K562 (cell line): ENCODE data around the gene BEST2. TPM values are rescaled to one million over a fixed set of nuclear protein-coding genes. Genes with fewer than 3 reads are reported as not detected.

ENCODE experiments used
- EGR1 ChIP-seq: fragments of 450-650 bp; conservative IDR thresholded peaks from 2 replicates; pipeline ENCODE4 v1.6.1; 2017; ENCODE audit warnings: mild to moderate bottlenecking
- FOXP1 ChIP-seq: sonication (generic); formaldehyde crosslinking; IDR thresholded peaks from 2 replicates; pipeline ENCODE4 v1.8.0; 2022; ENCODE audit warnings: mild to moderate bottlenecking, missing genetic modification reagents
- HMG20A ChIP-seq: fragments of 450-650 bp; formaldehyde crosslinking; conservative IDR thresholded peaks from 2 replicates; pipeline ENCODE4 v1.4.0; 2020; ENCODE audit warnings: mild to moderate bottlenecking, mixed read lengths
- HSF4 ChIP-seq: fragments of 250-450 bp; sonication (Bioruptor Pico); IDR thresholded peaks from 2 replicates; pipeline ENCODE4 v2.1.2; 2022; ENCODE audit warnings: mild to moderate bottlenecking, moderate library complexity, borderline replicate concordance
- KLF10 ChIP-seq: fragments of 250-450 bp; sonication (Bioruptor Pico); IDR thresholded peaks from 2 replicates; pipeline ENCODE4 v1.6.1; 2021; ENCODE audit warnings: matching md5 sums
- MCM3 ChIP-seq: fragments of 450-650 bp; IDR thresholded peaks from 2 replicates; pipeline ENCODE4 v1.6.1; 2016
- MIER1 ChIP-seq: fragments of 450-650 bp; IDR thresholded peaks from 2 replicates; pipeline ENCODE4 v1.6.1; 2016; ENCODE audit warnings: antibody characterized with exemption, mild to moderate bottlenecking, low read depth
- NR1H2 ChIP-seq: sonication (generic); formaldehyde crosslinking; IDR thresholded peaks from 2 replicates; pipeline ENCODE4 v1.4.0; 2020; ENCODE audit warnings: mild to moderate bottlenecking, missing genetic modification reagents
- PHTF2 ChIP-seq: fragments of 250-450 bp; sonication (Bioruptor Pico); IDR thresholded peaks from 2 replicates; pipeline ENCODE4 v1.5.0; 2021; ENCODE audit warnings: mild to moderate bottlenecking
- POLR2AphosphoS2 ChIP-seq: IDR thresholded peaks from 2 replicates; pipeline ENCODE4 v1.6.1; 2012; ENCODE audit warnings: low read length, improper control_type of control experiment
- PYGO2 ChIP-seq: fragments of 450-650 bp; IDR thresholded peaks from 2 replicates; pipeline ENCODE4 v1.6.1; 2016; ENCODE audit warnings: mild to moderate bottlenecking, missing genetic modification characterization, moderate library complexity, missing compliant biosample characterization
- RBM25 ChIP-seq: fragments of 200-400 bp; formaldehyde crosslinking; IDR thresholded peaks from 2 replicates; pipeline ENCODE4 v1.6.1; 2018; ENCODE audit warnings: low read length, low read depth, moderate library complexity; ENCODE audit not compliant: severe bottlenecking
- SLC30A9 ChIP-seq: fragments of 250-450 bp; sonication (Bioruptor Pico); IDR thresholded peaks from 2 replicates; pipeline ENCODE4 v1.8.0; 2022; ENCODE audit warnings: mild to moderate bottlenecking, moderate library complexity
- TAF7 ChIP-seq: fragments of 450-650 bp; IDR thresholded peaks from 2 replicates; pipeline ENCODE4 v1.6.1; 2016; ENCODE audit warnings: missing genetic modification characterization, missing compliant biosample characterization
- ZNF134 ChIP-seq: fragments of 250-450 bp; sonication (Bioruptor Pico); conservative IDR thresholded peaks from 2 replicates; pipeline ENCODE4 v1.4.0; 2020
- ZNF586 ChIP-seq: fragments of 450-650 bp; formaldehyde crosslinking; conservative IDR thresholded peaks from 2 replicates; pipeline ENCODE4 v1.4.0; 2020; ENCODE audit warnings: mild to moderate bottlenecking, moderate library complexity
- polyA plus RNA-seq, 8 experiments: library from polyadenylated mRNA; depleted of rRNA in 4 of 8; stranded (reverse) in 5 of 8; unstranded in 3 of 8; fragments of >200 nt; fragmentation: Nextera tagmentation in 2 of 8; fragmentation: Illumina TruSeq in 1 of 8; extraction: Ambion mirVana in 2 of 8; extraction: Trizol in 1 of 8; gene quantifications; 2 replicates each; pipeline versions ENCODE4 v1.2.1 to v1.2.3, GENCODE V29; 2011 to 2014; ENCODE audit warnings: inconsistent platforms in 1 of 8, missing spikeins in 1 of 8
- total RNA-seq, 7 experiments: library from RNA; depleted of rRNA in 6 of 7; stranded (reverse); fragments of >200 nt in 6 of 7; fragmentation: Illumina TruSeq in 2 of 7; extraction: Trizol in 2 of 7; gene quantifications; 2 replicates each; pipeline versions ENCODE4 v1.2.1 to v1.2.3, GENCODE V29; 2011 to 2021; ENCODE audit warnings: low replicate concordance in 1 of 7
- TF ChIP-seq, protein P1 (sequence below): sonication (generic); formaldehyde crosslinking; IDR thresholded peaks from 2 replicates; pipeline ENCODE4 v1.8.1; 2023; ENCODE audit warnings: mild to moderate bottlenecking, missing genetic modification reagents, moderate library complexity
- TF ChIP-seq, protein P2 (sequence below): fragments of 200-800 bp; sonication (Bioruptor generic); IDR thresholded peaks from 2 replicates; pipeline ENCODE4 v1.6.1; 2017; ENCODE audit warnings: missing genetic modification characterization, missing compliant biosample characterization
- TF ChIP-seq, protein P3 (sequence below): fragments of 450-650 bp; conservative IDR thresholded peaks from 2 replicates; pipeline ENCODE4 v1.6.1; 2016; ENCODE audit warnings: missing genetic modification characterization, low read depth, mild to moderate bottlenecking, missing compliant biosample characterization, moderate library complexity
- TF ChIP-seq, protein P4 (sequence below), 3 experiments: IDR thresholded peaks in 2 of 3; conservative IDR thresholded peaks in 1 of 3; 2 replicates each; pipeline ENCODE4 v1.5.1; 2011 to 2012; ENCODE audit warnings: low read length in 3 of 3, mild to moderate bottlenecking in 3 of 3, control low read depth in 2 of 3, improper control_type of control experiment in 1 of 3, inconsistent platforms in 1 of 3, low read depth in 1 of 3, mixed read lengths in 1 of 3, moderate library complexity in 1 of 3; ENCODE audit not compliant: insufficient read depth in 2 of 3
- TF ChIP-seq, protein P5 (sequence below): fragments of 250-450 bp; sonication (Bioruptor Pico); IDR thresholded peaks from 2 replicates; pipeline ENCODE4 v1.9.0; 2021; ENCODE audit warnings: mild to moderate bottlenecking, inconsistent platforms

Gene BEST2
- total and polyA plus RNA-seq, 9 of the 15 experiments (the other 6 are each of a cell fraction or from before 2014, with no cell fraction given): not detected

DNA sequence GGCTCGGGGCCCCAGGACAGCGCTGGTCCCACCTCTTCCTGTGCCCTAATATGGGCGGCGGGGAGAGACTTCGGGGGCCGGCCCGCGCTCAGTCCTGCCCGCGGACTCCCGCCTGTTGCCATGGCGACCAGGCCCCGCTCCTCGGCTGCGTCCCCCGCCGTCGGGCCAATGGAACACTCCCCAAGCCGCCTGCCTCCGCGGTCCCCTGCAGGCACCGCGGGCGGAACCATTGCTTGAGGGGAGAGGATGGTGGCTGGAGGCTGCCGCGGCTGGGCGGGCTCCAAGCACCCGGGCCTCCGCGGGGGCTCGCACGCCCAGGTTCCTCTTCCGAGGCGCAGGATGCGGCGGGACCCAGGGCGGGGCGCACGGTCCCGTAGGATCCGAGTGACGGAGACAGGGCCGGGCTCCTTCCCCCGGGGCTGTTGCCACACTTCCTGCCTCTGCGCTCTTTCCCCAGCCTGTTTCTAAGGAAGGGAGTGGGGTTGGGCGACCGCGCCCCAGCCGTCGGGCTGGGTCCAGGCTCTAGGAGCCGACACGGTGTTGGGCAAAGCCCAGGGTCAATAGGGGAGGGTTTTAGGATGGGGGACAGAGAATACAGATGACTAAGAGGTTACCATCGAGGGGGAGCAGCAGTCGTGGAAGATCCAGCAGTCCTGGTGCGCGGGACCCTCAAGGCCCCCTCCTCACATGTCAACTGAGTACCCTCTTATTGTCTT lies 38.5 kb downstream of the BEST2 start (continued):
- TF ChIP-seq ZNF586: no peak
- TF ChIP-seq SLC30A9 (CRISPR knock-in tag): no peak
- peak; percentile 38; the same call in 1 of the 2 replicates for TF ChIP-seq NR1H2 (CRISPR knock-in tag)
- TF ChIP-seq FOXP1 (CRISPR knock-in tag): no peak
- TF ChIP-seq MCM3: no peak
- TF ChIP-seq PHTF2 (CRISPR knock-in tag): no peak
- TF ChIP-seq EGR1: peak; percentile 57
- TF ChIP-seq, protein P1, sequence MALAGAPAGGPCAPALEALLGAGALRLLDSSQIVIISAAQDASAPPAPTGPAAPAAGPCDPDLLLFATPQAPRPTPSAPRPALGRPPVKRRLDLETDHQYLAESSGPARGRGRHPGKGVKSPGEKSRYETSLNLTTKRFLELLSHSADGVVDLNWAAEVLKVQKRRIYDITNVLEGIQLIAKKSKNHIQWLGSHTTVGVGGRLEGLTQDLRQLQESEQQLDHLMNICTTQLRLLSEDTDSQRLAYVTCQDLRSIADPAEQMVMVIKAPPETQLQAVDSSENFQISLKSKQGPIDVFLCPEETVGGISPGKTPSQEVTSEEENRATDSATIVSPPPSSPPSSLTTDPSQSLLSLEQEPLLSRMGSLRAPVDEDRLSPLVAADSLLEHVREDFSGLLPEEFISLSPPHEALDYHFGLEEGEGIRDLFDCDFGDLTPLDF: peak; percentile 84
- no peak for TF ChIP-seq POLR2AphosphoS2
- TF ChIP-seq HSF4 (CRISPR knock-in tag): no peak
- no peak for TF ChIP-seq HMG20A (CRISPR knock-in tag)
- TF ChIP-seq TAF7 (tag): no peak
- no peak for TF ChIP-seq KLF10 (CRISPR knock-in tag)
- TF ChIP-seq PYGO2 (tag): no peak
- TF ChIP-seq, protein P2, sequence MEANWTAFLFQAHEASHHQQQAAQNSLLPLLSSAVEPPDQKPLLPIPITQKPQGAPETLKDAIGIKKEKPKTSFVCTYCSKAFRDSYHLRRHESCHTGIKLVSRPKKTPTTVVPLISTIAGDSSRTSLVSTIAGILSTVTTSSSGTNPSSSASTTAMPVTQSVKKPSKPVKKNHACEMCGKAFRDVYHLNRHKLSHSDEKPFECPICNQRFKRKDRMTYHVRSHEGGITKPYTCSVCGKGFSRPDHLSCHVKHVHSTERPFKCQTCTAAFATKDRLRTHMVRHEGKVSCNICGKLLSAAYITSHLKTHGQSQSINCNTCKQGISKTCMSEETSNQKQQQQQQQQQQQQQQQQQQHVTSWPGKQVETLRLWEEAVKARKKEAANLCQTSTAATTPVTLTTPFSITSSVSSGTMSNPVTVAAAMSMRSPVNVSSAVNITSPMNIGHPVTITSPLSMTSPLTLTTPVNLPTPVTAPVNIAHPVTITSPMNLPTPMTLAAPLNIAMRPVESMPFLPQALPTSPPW (CRISPR knock-in tag): peak; percentile 91
- TF ChIP-seq RBM25: peak; percentile 73
- no peak for TF ChIP-seq MIER1
- TF ChIP-seq, protein P3, sequence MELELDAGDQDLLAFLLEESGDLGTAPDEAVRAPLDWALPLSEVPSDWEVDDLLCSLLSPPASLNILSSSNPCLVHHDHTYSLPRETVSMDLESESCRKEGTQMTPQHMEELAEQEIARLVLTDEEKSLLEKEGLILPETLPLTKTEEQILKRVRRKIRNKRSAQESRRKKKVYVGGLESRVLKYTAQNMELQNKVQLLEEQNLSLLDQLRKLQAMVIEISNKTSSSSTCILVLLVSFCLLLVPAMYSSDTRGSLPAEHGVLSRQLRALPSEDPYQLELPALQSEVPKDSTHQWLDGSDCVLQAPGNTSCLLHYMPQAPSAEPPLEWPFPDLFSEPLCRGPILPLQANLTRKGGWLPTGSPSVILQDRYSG: no peak
- TF ChIP-seq ZNF134 (CRISPR knock-in tag): no peak
- TF ChIP-seq, protein P4, sequence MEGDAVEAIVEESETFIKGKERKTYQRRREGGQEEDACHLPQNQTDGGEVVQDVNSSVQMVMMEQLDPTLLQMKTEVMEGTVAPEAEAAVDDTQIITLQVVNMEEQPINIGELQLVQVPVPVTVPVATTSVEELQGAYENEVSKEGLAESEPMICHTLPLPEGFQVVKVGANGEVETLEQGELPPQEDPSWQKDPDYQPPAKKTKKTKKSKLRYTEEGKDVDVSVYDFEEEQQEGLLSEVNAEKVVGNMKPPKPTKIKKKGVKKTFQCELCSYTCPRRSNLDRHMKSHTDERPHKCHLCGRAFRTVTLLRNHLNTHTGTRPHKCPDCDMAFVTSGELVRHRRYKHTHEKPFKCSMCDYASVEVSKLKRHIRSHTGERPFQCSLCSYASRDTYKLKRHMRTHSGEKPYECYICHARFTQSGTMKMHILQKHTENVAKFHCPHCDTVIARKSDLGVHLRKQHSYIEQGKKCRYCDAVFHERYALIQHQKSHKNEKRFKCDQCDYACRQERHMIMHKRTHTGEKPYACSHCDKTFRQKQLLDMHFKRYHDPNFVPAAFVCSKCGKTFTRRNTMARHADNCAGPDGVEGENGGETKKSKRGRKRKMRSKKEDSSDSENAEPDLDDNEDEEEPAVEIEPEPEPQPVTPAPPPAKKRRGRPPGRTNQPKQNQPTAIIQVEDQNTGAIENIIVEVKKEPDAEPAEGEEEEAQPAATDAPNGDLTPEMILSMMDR (IDR thresholded peaks at IDR 0.05 in 2 of 3, conservative IDR thresholded peaks at IDR 0.05 in 1 of 3; ENCODE audit: insufficient read depth in 2 of 3, low read depth in 1 of 3, low read length in 3 of 3): no peak
- TF ChIP-seq, protein P5, sequence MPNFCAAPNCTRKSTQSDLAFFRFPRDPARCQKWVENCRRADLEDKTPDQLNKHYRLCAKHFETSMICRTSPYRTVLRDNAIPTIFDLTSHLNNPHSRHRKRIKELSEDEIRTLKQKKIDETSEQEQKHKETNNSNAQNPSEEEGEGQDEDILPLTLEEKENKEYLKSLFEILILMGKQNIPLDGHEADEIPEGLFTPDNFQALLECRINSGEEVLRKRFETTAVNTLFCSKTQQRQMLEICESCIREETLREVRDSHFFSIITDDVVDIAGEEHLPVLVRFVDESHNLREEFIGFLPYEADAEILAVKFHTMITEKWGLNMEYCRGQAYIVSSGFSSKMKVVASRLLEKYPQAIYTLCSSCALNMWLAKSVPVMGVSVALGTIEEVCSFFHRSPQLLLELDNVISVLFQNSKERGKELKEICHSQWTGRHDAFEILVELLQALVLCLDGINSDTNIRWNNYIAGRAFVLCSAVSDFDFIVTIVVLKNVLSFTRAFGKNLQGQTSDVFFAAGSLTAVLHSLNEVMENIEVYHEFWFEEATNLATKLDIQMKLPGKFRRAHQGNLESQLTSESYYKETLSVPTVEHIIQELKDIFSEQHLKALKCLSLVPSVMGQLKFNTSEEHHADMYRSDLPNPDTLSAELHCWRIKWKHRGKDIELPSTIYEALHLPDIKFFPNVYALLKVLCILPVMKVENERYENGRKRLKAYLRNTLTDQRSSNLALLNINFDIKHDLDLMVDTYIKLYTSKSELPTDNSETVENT: no peak
